AG04449 (cell line): Measurements from ENCODE around the gene ZNF789.

Source experiments
- CTCF ChIA-PET: fragments of 350-600 bp; formaldehyde crosslinking; extraction: SDS; loops from one replicate; lab custom pipeline; 2021; ENCODE audit warnings: antibody characterized with exemption; lab: Yijun Ruan, JAX
- POLR2A ChIA-PET: fragments of 400-600, 350-600 bp; formaldehyde crosslinking; extraction: SDS; loops from one replicate; lab custom pipeline; 2020; ENCODE audit warnings: antibody characterized with exemption, inconsistent platforms; lab: Yijun Ruan, JAX
- DNase-seq: peaks from one replicate; pipeline ENCODE4 v3.0.0-alpha.2; 2010; ENCODE audit warnings: low read depth, low spot score
- H3K4me3 ChIP-seq: 2 replicates; pipeline ENCODE4 v1.5.1; 2011; ENCODE audit warnings: low read depth, mild to moderate bottlenecking, control low read depth, low read length
- TF ChIP-seq, protein P1 (sequence below): IDR thresholded peaks from one replicate; pipeline ENCODE4 v1.5.1; 2011; ENCODE audit warnings: mild to moderate bottlenecking, moderate library complexity, low read length, control low read depth, inconsistent platforms; ENCODE audit not compliant: insufficient read depth; ENCODE audit errors: missing control alignments

Gene ZNF789

DNA sequence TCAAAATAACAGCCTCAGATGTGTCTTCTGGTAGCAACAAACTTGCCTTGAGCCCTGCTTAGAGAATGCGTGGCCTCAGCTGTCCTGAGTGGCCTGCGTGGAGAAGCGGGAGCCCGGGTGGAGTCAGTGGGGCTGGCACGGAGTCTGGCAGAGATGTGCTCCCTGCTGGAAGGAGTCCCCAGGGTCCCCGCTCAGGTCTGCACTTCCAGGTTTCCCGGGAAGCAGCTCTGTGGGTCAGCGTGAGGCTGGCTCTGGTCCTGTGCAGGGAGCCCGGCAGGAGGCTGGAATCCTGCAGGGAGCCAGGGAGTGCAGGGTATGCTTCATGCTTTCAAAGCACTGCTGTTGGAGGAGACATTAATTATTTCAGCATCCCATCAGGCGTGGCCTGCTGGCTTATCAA is 23.8 kb upstream of the ZNF789 start:
- TF ChIP-seq, protein P1, sequence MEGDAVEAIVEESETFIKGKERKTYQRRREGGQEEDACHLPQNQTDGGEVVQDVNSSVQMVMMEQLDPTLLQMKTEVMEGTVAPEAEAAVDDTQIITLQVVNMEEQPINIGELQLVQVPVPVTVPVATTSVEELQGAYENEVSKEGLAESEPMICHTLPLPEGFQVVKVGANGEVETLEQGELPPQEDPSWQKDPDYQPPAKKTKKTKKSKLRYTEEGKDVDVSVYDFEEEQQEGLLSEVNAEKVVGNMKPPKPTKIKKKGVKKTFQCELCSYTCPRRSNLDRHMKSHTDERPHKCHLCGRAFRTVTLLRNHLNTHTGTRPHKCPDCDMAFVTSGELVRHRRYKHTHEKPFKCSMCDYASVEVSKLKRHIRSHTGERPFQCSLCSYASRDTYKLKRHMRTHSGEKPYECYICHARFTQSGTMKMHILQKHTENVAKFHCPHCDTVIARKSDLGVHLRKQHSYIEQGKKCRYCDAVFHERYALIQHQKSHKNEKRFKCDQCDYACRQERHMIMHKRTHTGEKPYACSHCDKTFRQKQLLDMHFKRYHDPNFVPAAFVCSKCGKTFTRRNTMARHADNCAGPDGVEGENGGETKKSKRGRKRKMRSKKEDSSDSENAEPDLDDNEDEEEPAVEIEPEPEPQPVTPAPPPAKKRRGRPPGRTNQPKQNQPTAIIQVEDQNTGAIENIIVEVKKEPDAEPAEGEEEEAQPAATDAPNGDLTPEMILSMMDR: no peak
- ChIA-PET CTCF (interaction anchor here (0.8 kb wide), 1 partner anchor 8 kb away, joined by 3 read pairs; no protein-coding TSS in a partner anchor), POLR2A (interaction anchor here (1.3 kb wide), 1 partner anchor 10 kb away, joined by 4 read pairs; the partner anchor contains the start of genes CPSF4 and PTCD1)
- no peak overlapping the region for H3K4me3 ChIP-seq
- DNase-seq: no peak

DNA sequence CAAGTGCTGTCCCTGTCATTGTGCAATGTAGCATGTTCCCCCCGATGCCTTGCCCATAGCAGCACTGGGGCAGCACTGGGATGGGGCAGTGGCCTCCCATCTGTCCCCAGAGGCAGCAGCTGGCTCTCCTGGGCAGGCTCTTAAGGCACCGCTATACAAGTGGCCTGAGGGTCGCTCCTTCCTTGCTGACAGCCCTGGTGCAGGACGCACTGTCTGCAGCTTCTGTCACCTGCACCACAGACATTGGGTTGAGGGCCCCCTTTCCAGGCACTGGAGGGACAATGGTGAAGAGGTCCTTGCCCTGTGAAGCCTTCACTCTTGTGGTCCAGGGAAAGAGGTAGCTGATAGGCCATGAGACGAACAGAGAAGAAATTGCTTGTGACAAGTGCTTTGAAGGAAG is 23.4 kb upstream of the ZNF789 start:
- ChIA-PET POLR2A (interaction anchor here (1.3 kb wide), 1 partner anchor 11 kb away, joined by 4 read pairs; the partner anchor contains the start of genes CPSF4 and PTCD1), CTCF (no interaction called here)
- no peak for DNase-seq
- TF ChIP-seq, protein P1: no peak
- no peak overlapping the region for H3K4me3 ChIP-seq

DNA sequence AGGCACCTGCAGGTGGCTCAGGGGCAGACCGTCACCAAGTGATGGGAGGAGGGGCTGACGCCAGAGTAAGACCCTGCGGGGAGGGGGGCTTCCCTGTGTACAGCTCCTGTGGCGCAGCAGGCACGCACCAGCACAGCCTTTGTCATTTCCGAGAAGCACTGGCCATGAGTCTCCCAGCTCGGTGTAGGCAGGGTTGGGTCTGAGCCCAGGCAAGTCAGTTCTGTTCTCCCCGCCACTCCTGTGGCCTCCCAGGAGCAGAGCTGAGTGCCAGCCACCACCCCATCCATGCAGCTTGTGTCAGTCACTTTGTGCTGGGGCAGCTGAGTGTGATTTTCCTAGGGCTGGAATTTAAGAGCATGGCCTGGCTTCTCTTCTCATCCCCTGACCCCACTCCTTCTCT is 20.8 kb upstream of the ZNF789 start:
- TF ChIP-seq, protein P1: no peak
- no peak overlapping the region for H3K4me3 ChIP-seq
- CTCF ChIA-PET: no interaction called here
- DNase-seq: no peak
- POLR2A ChIA-PET: no interaction called here

DNA sequence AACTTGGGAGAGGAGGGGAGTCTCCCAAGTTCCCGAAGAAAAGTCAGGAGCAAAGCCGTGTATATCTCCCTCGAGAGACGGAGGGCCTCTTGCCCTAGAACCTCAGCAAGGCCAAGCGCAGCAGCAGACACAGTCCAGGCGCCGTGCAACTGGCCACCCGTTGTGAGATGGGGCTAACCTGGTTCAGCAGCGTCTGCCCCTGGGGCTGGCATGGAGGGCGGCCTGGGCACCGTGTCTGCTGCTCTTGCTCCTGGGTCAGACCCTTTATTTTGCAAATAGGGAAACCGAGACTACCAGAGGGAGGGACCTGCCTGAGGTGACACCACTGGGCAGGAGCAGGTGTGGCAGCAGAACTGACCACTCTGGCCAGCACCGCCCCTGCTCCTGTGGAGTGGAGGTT is 20.1 kb upstream of the ZNF789 start:
- POLR2A ChIA-PET: no interaction called here
- CTCF ChIA-PET: no interaction called here
- TF ChIP-seq, protein P1: no peak

DNA sequence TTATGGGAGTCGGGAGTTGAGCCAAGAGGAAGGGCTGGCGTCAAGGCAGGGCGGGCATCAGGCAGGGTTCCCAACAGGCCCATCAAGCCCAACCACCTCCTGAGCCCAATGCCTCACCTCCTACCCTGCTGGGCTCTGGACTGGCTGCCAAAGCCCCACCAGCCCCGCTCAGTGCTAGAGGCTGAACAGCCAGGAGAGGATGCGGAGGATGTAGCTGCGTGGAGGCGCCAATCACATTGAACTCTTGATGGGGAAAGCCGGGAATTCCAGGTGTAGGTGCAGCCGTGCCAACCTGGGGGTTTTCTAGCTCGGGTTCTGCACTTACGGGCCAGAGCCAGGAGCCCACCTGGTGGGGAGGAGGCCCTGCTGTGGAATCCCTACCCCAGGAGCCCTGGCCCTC is 19.6 kb upstream of the ZNF789 start:
- H3K4me3 ChIP-seq: no peak overlapping the region
- CTCF ChIA-PET: no interaction called here
- TF ChIP-seq, protein P1: no peak
- POLR2A ChIA-PET: no interaction called here
- DNase-seq: no peak

More for the DNA sequence above, 20.1 kb upstream of the ZNF789 start:
- no peak for DNase-seq
- no peak overlapping the region for H3K4me3 ChIP-seq

DNA sequence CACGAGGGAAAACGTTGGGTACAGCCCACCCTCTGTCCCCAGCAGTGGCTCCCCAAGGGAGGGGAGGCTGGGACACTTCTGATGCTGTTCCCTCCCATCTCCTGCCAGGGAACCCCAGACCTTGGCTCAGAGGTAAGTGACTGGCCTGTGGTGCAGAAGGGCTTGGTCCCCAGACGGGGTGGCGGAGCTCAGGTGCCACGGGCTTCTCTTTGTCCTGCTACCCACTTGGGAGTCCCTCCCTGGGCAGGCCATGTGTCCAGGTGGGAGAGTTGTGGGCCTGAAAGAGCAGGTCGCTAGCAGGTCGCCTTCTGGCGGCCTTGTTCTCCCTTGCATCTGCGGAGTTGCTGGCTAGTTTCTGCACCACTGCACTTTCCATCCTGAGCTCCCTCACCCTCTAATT is 16.8 kb upstream of the ZNF789 start:
- DNase-seq: no peak
- H3K4me3 ChIP-seq: no peak overlapping the region
- TF ChIP-seq, protein P1: no peak
- ChIA-PET POLR2A (interaction anchor here (0.9 kb wide), 1 partner anchor 9 kb away, joined by 4 read pairs; no protein-coding TSS in a partner anchor), CTCF (no interaction called here)
